ENCODE data around the gene SEC22C. TPM values are rescaled to one million over a fixed set of nuclear protein-coding genes. Genes with fewer than 3 reads are reported as not detected.

The SEC22C gene
- total and polyA plus RNA-seq, 2 of the 13 experiments (the other 11 are each of a cell fraction or from before 2014, with no cell fraction given) = 20.0 to 40.0 TPM

- Histone ChIP-seq H4K20me1 (ENCODE audit: insufficient read depth, low read length) (no peaks in the 10 kb centered on the region), H3K27ac (ENCODE audit: extremely low read length, insufficient read depth, low read length) (no peak overlapping the region), H2AFZ (ENCODE audit: low read length) (no peak overlapping the region), H3K79me2 (ENCODE audit: insufficient read depth, low read length) (no peaks in the 10 kb centered on the region), H3K4me1 (ENCODE audit: insufficient read depth, low read length) (peaks cover 9% of the 10 kb centered on the region), H3K36me3 (replicated peaks in 1 of 2; ENCODE audit: control insufficient read depth in 1 of 2, insufficient read depth in 2 of 2, low read length in 2 of 2) (no peaks in the 10 kb centered on the region), H3K9me3 (ENCODE audit: low read length) (no peaks in the 10 kb centered on the region), H3K27me3 (ENCODE audit: control insufficient read depth in 1 of 2, insufficient read depth in 2 of 2, low read length in 2 of 2) (peaks cover 2 to 9% of the 10 kb centered on the region in 2 experiments; a peak in 2 of 5 replicates), H3K9ac (ENCODE audit: insufficient read depth, low read depth, low read length) (no peak overlapping the region), H3K4me2 (ENCODE audit: low read depth, low read length) (no peak overlapping the region), H3K4me3 (replicated peaks in 1 of 3; ENCODE audit: insufficient read depth in 1 of 3, low read depth in 2 of 3, low read length in 3 of 3) (no peak overlapping the region)
- ATAC-seq = no peak
- no peak for FAIRE-seq
- in situ Hi-C loops (cut with HindIII; ENCODE audit: extremely low pct_ligation_motif_present, low pct_unique_long_range_greater_than_20kb) = no loop called here
- CTCF ChIA-PET (ENCODE audit: low intra/inter-chr PET ratio, low total read pairs) = no interaction called here
- TF ChIP-seq MIER3 (CRISPR knock-in tag; IDR thresholded peaks at IDR 0.05; ENCODE audit: borderline replicate concordance) = no peak
- no TSS peak for BruUV-seq (replicated peaks)
- no peak for DNase-seq (ENCODE audit: low spot score)
- intact Hi-C loops (cut with micrococcal nuclease; ENCODE audit: unreplicated experiment) = no loop called here
- POLR2A ChIA-PET = no interaction called here
- no CpG with 5 or more reads among the region's 11 CpGs for WGBS (ENCODE audit: low lambda C conversion rate)
These were observed 54.3 kb downstream of the SEC22C start for GRCh38 chr3:42527368-42527917.

DNA sequence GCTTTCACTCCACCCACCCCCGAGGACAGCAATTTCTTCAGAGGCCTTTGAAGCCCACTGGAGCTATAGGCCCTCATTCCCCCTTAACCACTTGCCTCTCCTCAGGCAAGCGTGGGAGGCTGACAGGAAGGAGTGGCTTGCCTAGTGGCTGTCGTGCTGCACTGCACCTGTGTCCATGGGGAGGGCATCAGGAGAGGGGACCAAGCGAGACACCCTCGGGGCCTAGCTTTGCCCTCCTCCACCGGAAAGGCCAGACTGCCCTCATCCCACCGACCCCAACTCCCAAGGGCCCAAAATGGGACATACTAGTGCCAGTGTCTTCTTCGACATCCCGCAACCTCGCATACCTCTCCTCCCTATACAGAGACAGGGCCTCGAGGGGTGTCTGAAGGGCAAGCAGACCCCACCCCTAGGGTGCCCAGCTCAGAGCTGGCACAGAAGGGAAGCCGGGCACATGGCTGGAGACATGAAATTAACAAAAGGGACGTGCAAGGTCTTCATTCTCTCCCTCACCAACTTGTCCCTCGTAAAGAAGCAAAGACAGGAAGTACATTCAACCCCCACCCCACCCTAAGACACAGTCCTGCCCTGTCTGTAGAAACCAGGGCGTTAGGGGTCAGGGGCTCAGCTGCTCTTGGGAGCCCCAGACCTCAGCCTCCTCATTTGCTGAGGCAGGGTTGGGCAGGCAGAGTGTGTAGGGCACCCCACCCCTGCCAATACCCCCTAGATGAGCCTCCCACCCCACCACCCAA, 55.0 kb downstream of the SEC22C start:
- ATAC-seq (peak; percentile 82), FAIRE-seq (no peak), DNase-seq (ENCODE audit: low spot score) (no peak)
- Histone ChIP-seq H3K79me2 (ENCODE audit: insufficient read depth, low read length) (no peaks in the 10 kb centered on the region), H3K4me3 (replicated peaks in 1 of 3; ENCODE audit: insufficient read depth in 1 of 3, low read depth in 2 of 3, low read length in 3 of 3) (no peak overlapping the region), H2AFZ (ENCODE audit: low read length) (no peak overlapping the region), H3K4me2 (ENCODE audit: low read depth, low read length) (no peak overlapping the region), H3K27me3 (ENCODE audit: control insufficient read depth in 1 of 2, insufficient read depth in 2 of 2, low read length in 2 of 2) (peaks cover 2 to 9% of the 10 kb centered on the region in 2 experiments; a peak in 2 of 5 replicates), H4K20me1 (ENCODE audit: insufficient read depth, low read length) (no peaks in the 10 kb centered on the region), H3K9ac (ENCODE audit: insufficient read depth, low read depth, low read length) (no peak overlapping the region), H3K36me3 (replicated peaks in 1 of 2; ENCODE audit: control insufficient read depth in 1 of 2, insufficient read depth in 2 of 2, low read length in 2 of 2) (no peaks in the 10 kb centered on the region), H3K4me1 (ENCODE audit: insufficient read depth, low read length) (peaks cover 10% of the 10 kb centered on the region), H3K9me3 (ENCODE audit: low read length) (no peaks in the 10 kb centered on the region), H3K27ac (ENCODE audit: extremely low read length, insufficient read depth, low read length) (no peak overlapping the region)
- 40% methylated on average over 14 of the region's 15 CpGs for WGBS (ENCODE audit: low lambda C conversion rate)
- ChIA-PET POLR2A (no interaction called here), CTCF (ENCODE audit: low intra/inter-chr PET ratio, low total read pairs) (no interaction called here)
- intact Hi-C loops (cut with micrococcal nuclease; ENCODE audit: unreplicated experiment) (no loop called here), in situ Hi-C loops (cut with HindIII; ENCODE audit: extremely low pct_ligation_motif_present, low pct_unique_long_range_greater_than_20kb) (no loop called here)
- no TSS peak for BruUV-seq (replicated peaks)
- TF ChIP-seq CCAR2 (optimal IDR thresholded peaks at IDR 0.05; ENCODE audit: low read depth, low read length) = no peak
- TF ChIP-seq THAP8 (CRISPR knock-in tag; IDR thresholded peaks at IDR 0.05; ENCODE audit: borderline replicate concordance) = no peak
- TF ChIP-seq ZBTB49 (CRISPR knock-in tag; IDR thresholded peaks at IDR 0.05; ENCODE audit: borderline replicate concordance) = no peak
- no peak for TF ChIP-seq SCMH1 (CRISPR knock-in tag; IDR thresholded peaks at IDR 0.05; ENCODE audit: borderline replicate concordance)
- no peak for TF ChIP-seq ZNF83 (CRISPR knock-in tag; IDR thresholded peaks at IDR 0.05; ENCODE audit: borderline replicate concordance)
- TF ChIP-seq ARHGAP35 (CRISPR knock-in tag; IDR thresholded peaks at IDR 0.05; ENCODE audit: borderline replicate concordance) = no peak
- TF ChIP-seq PHF20 (CRISPR knock-in tag; IDR thresholded peaks at IDR 0.05) = no peak
- TF ChIP-seq MAX (IDR thresholded peaks at IDR 0.05) = no peak
- TF ChIP-seq ZFP36L1 (CRISPR knock-in tag; IDR thresholded peaks at IDR 0.05) = no peak

Data from HepG2 (cell line).